Right atrium auricular region (tissue), 2 donors: ENCODE results near the gene KLF6. TPM values are rescaled to one million over a fixed set of nuclear protein-coding genes. Genes with fewer than 3 reads are reported as not detected.

Source experiments
- DNase-seq: peaks from one replicate; pipeline ENCODE4 v3.0.0-alpha.2; 2019; ENCODE audit warnings: low spot score
- H3K27ac ChIP-seq, 2 donors: fragments of 200-600 bp; sonication (generic); 1 replicate in 1 of 2; 2 replicates in 1 of 2; pipeline ENCODE4 v1.5.1; 2016 to 2019
- H3K27me3 ChIP-seq, 2 donors: fragments of 200-600 bp; sonication (generic); one replicate each; pipeline versions ENCODE4 v1.5.1 to v1.6.0; 2017 to 2019
- H3K36me3 ChIP-seq: fragments of 200-600 bp; sonication (generic); one replicate; pipeline ENCODE4 v1.5.1; 2016
- H3K4me1 ChIP-seq, 2 donors: fragments of 200-600 bp; sonication (generic); one replicate each; pipeline versions ENCODE4 v1.5.1 to v1.6.0; 2017 to 2019
- H3K4me3 ChIP-seq, 2 donors: fragments of 200-600 bp; sonication (generic); 1 replicate in 1 of 2; 2 replicates in 1 of 2; pipeline ENCODE4 v1.5.1; 2017 to 2019; ENCODE audit warnings: mild to moderate bottlenecking in 1 of 2, moderate library complexity in 1 of 2
- H3K9me3 ChIP-seq, 2 donors: fragments of 200-600 bp; sonication (generic); one replicate each; pipeline ENCODE4 v1.5.1; 2019
- total RNA-seq, 2 donors: library from RNA; depleted of rRNA; stranded (reverse); fragments of >200 nt; gene quantifications; one replicate each; pipeline ENCODE4 v1.1.0, GENCODE V29; 2016
- TF ChIP-seq, protein P1 (sequence below), 2 donors: fragments of 200-600 bp; sonication (generic); IDR thresholded peaks; one replicate each; pipeline ENCODE4 v1.5.1; 2019; ENCODE audit warnings: antibody characterized with exemption in 2 of 2

KLF6 gene
- total RNA-seq, 2 donors from 2014 or later: 29.1 to 44.7 TPM

DNA sequence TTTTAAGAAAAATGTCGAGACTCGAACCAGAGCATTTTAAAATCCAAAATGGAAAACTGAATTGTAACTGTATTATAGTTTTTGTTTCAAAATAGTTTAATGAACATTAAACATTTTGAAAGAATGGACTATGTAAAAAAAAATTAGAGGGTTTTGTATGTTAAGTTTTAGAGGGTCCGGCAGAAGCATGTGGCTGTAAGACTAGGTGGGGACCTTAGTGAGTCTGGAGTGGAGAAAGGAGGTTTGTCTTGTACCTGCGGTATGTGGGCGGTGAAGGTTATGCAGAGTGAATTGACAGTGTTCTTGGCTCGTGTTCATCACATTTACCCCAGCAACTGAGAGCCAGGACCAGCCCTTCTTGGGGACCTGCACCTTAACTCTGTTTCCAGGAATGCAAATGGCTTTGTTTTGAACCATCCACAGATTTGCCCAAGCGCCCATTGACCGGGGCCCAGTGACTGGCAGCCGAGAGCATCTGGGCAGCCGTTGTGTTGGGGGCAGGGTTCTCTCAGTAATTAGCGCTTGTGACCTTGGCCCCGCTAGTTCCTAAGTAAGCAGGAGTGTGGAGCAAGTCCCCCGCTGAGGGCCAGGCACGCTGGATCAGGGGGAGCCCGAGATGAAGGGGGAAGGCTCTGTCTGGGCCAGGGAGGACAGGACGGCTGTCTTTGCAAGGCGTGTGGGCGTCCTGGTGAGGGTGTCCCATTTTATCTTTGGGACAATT lies 1.4 kb upstream of the KLF6 start:
- H3K36me3 ChIP-seq: peaks cover 28% of the 10 kb centered on the region
- no peaks in the 10 kb centered on the region for H3K27me3 ChIP-seq
- DNase-seq: no peak
- peak overlapping the region; percentile 100 for H3K27ac ChIP-seq
- H3K4me3 ChIP-seq: peak overlapping the region; percentile 98 to 99
- H3K4me1 ChIP-seq: peaks cover 0 to 13% of the 10 kb centered on the region in 2 donors
- TF ChIP-seq, protein P1, sequence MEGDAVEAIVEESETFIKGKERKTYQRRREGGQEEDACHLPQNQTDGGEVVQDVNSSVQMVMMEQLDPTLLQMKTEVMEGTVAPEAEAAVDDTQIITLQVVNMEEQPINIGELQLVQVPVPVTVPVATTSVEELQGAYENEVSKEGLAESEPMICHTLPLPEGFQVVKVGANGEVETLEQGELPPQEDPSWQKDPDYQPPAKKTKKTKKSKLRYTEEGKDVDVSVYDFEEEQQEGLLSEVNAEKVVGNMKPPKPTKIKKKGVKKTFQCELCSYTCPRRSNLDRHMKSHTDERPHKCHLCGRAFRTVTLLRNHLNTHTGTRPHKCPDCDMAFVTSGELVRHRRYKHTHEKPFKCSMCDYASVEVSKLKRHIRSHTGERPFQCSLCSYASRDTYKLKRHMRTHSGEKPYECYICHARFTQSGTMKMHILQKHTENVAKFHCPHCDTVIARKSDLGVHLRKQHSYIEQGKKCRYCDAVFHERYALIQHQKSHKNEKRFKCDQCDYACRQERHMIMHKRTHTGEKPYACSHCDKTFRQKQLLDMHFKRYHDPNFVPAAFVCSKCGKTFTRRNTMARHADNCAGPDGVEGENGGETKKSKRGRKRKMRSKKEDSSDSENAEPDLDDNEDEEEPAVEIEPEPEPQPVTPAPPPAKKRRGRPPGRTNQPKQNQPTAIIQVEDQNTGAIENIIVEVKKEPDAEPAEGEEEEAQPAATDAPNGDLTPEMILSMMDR (IDR thresholded peaks at IDR 0.05): no peak
- peaks cover 0 to 8% of the 10 kb centered on the region in 2 donors for H3K9me3 ChIP-seq

DNA sequence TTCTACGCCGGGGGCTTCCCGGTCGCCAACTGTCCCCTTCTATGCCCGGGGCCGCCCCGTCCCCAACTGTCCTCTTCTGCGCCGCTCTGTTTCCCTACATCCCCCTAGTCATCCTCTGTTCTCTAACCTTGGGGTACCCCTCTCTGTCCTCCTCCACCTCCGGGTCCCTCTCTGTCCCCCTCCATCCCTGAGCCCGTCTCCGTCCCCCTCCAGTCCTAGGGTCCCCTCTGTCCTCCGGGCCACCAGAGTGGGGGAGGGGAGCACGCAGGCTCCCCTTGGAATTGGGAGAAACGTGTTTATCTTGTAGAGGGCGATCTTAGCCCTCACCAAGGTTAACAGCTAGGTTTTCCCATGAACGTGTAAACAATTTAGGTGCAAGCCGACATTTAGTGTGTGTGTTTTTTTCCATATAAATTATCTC lies 852 bp upstream of the KLF6 start:
- Histone ChIP-seq H3K27ac (peak overlapping the region; percentile 100), H3K36me3 (peaks cover 34% of the 10 kb centered on the region), H3K27me3 (no peaks in the 10 kb centered on the region), H3K4me1 (peaks cover 0 to 19% of the 10 kb centered on the region in 2 donors), H3K9me3 (peaks cover 0 to 8% of the 10 kb centered on the region in 2 donors), H3K4me3 (peak overlapping the region; percentile 98 to 99)
- DNase-seq: no peak
- TF ChIP-seq, protein P1 (IDR thresholded peaks at IDR 0.05): peak in 1 of 2 donors; percentile 25

DNA sequence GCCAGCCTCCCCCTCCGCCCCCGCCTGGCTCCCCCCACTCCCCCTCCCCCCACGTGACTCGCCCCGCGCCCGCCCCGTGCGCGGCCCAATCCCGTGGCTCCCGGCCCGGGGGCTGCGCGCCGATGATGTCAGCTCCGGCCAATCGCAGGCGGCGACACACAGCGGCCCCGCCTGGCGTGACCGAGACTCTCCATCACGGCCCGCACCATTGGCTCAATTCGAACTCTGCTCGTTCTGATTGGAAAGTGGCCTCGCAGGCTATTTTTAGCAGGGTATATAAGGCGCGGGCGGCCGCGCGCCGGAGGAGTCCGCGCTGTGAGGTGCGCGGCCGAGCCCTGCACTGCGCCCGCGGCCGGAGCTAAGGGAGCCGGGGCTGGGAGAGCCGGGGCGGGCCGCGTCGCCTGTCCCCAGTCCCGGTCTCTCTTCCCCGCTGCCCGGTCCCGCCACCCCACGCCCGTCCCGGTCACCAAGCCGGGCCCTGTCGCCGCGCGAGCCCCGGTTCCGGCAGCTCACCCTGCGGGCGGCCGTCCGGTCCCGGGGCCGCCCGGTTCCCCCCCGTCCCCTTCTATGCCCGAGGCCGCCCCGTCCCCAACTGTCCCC lies 342 bp upstream of the KLF6 start:
- peaks cover 0 to 24% of the 10 kb centered on the region in 2 donors for H3K4me1 ChIP-seq
- peaks cover 39% of the 10 kb centered on the region for H3K36me3 ChIP-seq
- peaks cover 0 to 8% of the 10 kb centered on the region in 2 donors for H3K9me3 ChIP-seq

DNA sequence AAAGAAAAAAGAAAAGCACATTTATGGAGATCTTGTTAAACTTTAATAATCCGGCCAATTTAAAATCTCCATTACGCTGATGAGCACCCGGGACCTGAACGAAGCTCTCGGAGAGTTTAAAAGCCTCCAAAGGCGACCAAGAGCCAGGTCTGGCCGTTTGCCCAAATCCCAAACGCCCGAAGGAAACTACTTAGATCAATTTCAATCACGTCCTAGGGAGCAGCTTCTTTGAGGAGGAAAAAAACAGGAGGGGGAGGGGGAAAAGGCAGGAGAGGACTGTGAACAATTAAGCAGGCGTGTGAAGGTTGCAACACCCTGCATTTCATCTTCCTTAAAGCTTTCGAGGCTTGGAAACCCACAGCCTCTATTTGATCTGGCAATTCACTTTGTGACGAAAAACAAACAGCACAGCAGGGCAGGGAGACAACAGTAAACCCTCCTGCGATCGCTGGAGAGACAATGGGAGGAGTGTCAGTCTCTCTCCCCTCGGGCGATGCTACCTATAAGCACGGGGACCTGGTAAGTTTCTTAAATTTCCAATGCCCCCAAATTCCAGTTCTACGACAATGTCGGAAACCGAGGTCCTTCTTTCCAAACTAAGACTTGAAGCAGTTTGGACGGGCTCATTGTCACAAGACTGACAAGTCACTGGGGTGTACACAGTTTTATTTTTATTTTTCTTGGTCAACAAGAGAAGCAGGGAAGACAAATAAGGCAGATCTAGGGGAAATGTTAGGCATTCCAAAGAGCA lies 1.2 kb downstream of the KLF6 start:
- peaks cover 54% of the 10 kb centered on the region for H3K36me3 ChIP-seq
- H3K4me1 ChIP-seq: peaks cover 0 to 39% of the 10 kb centered on the region in 2 donors
- no peak for DNase-seq
- TF ChIP-seq, protein P1 (IDR thresholded peaks at IDR 0.05): no peak
- H3K9me3 ChIP-seq: no peaks in the 10 kb centered on the region
- H3K27ac ChIP-seq: peak overlapping the region; percentile 100
- peak overlapping the region; percentile 98 to 99 for H3K4me3 ChIP-seq
- H3K27me3 ChIP-seq: no peaks in the 10 kb centered on the region

More for the DNA sequence above, 342 bp upstream of the KLF6 start:
- Histone ChIP-seq H3K27me3 (no peaks in the 10 kb centered on the region), H3K27ac (peak overlapping the region; percentile 100), H3K4me3 (peak overlapping the region; percentile 98 to 99)
- TF ChIP-seq, protein P1 (IDR thresholded peaks at IDR 0.05): no peak
- peak; percentile 100 for DNase-seq

DNA sequence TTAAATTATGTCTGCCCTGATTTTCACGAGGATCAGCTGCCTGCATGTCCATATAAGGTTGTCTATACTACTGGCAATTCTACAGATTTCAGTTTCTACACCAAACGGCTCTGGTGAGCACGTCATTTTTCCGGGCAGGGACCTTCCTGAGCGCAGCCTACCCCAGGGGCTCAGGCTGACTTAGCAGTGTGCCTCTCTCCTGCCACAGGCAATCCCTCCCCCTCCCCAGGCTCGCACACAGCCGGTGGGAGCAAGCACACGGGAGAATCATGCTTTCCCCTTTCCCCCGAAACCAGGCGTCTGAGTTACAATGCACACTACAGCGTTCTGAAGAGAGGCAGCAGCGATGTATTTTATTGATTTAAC lies 1.7 kb downstream of the KLF6 start:
- Histone ChIP-seq H3K36me3 (peaks cover 59% of the 10 kb centered on the region), H3K4me1 (peaks cover 0 to 44% of the 10 kb centered on the region in 2 donors), H3K9me3 (no peaks in the 10 kb centered on the region), H3K27ac (peak overlapping the region; percentile 100), H3K27me3 (no peaks in the 10 kb centered on the region), H3K4me3 (peak overlapping the region; percentile 98 to 99)
- no peak for DNase-seq
- TF ChIP-seq, protein P1 (IDR thresholded peaks at IDR 0.05): no peak
